Aorta (tissue), 5 donors: Measurements from ENCODE around the gene LTBP2. TPM values are rescaled to one million over a fixed set of nuclear protein-coding genes. Genes with fewer than 3 reads are reported as not detected.
"Not testable (repeated sequence)": the region's sequence is repeated elsewhere in the genome, so short reads cannot be mapped to it uniquely, and the experiment has no call there.

Source experiments
- ATAC-seq: fragments of 200-7000 bp; cut with Tn5 transposase; one replicate; pipeline ENCODE4 v1.9.1; 2022; ENCODE audit warnings: moderate library complexity; ENCODE audit not compliant: low FRiP score
- DNase-seq, 2 donors: peaks; one replicate each; pipeline ENCODE4 v3.0.0-alpha.2; 2020
- H3K27ac ChIP-seq, 2 donors: one replicate each; pipeline ENCODE4 v1.5.1; 2013; ENCODE audit warnings: low read length in 2 of 2, mild to moderate bottlenecking in 2 of 2, moderate library complexity in 2 of 2, control low read depth in 1 of 2, inconsistent platforms in 1 of 2, low read depth in 1 of 2
- H3K27me3 ChIP-seq, 2 donors: one replicate each; pipeline ENCODE4 v1.6.1; 2013; ENCODE audit warnings: control low read depth in 1 of 2, low read length in 1 of 2, mild to moderate bottlenecking in 1 of 2, moderate library complexity in 1 of 2; ENCODE audit not compliant: insufficient read depth in 2 of 2, control insufficient read depth in 1 of 2
- H3K36me3 ChIP-seq, 2 donors: one replicate each; pipeline ENCODE4 v1.6.1; 2013; ENCODE audit warnings: control low read depth in 1 of 2, low read length in 1 of 2, mild to moderate bottlenecking in 1 of 2; ENCODE audit not compliant: insufficient read depth in 2 of 2, control insufficient read depth in 1 of 2
- H3K4me1 ChIP-seq, 2 donors: one replicate each; pipeline ENCODE4 v1.6.1; 2013; ENCODE audit warnings: low read length in 2 of 2, control low read depth in 1 of 2, mild to moderate bottlenecking in 1 of 2, moderate library complexity in 1 of 2; ENCODE audit not compliant: insufficient read depth in 2 of 2, control insufficient read depth in 1 of 2
- H3K4me3 ChIP-seq, 2 donors: one replicate each; pipeline ENCODE4 v1.5.1; 2013; ENCODE audit warnings: low read length in 2 of 2, control low read depth in 1 of 2, mild to moderate bottlenecking in 1 of 2
- H3K9me3 ChIP-seq: one replicate; pipeline ENCODE4 v1.6.1; 2013; ENCODE audit warnings: mild to moderate bottlenecking, low read length; ENCODE audit not compliant: control insufficient read depth
- WGBS, 2 donors: extraction: QIAGEN DNeasy Blood & Tissue Kit; methylation state at CpG; one replicate each; pipeline ENCODE4 v1.1.7; 2013; 5-methylcytosine and 5-hydroxymethylcytosine counted together
- intact Hi-C, 2 donors: fragments of 100-400 bp; cut with DNase I; formaldehyde crosslinking; loops; one replicate each; pipeline versions ENCODE4 v1.14.2 to v1.15.0; 2022
- polyA plus RNA-seq, 2 donors: library from polyadenylated mRNA; stranded (reverse); fragments of 200-250 nt; gene quantifications; one replicate each; pipeline ENCODE4 v1.2.3, GENCODE V29; 2013
- total RNA-seq, 2 donors: library from RNA; stranded (reverse); fragmentation: NEBNext Ultra II Directional; extraction: Animal tissue kit (Norgen Biotek cat#: 25700); gene quantifications; one replicate each; pipeline ENCODE4 v1.2.1, GENCODE V29; 2021
- donor health status: healthy with polysubstance abuse.
- donor health status: Bipolar disorder and iron deficiency.
- donor health status: DM: no; HTN: no; CAD: no.
- donor health status: DM: no; HTN: no; CAD: no.
- donor health status: DM: yes; HTN: yes; CAD: no.

Gene LTBP2
- total and polyA plus RNA-seq, 4 donors: 40.4 to 363 (median 228) TPM

- no peak for ATAC-seq
- Histone ChIP-seq H3K27me3 (no peaks in the 10 kb centered on the region), H3K9me3 (no peaks in the 10 kb centered on the region), H3K27ac (peak overlapping the region in 1 of 2 donors; percentile 2), H3K4me1 (peaks cover 0 to 6% of the 10 kb centered on the region in 2 donors), H3K4me3 (no peak overlapping the region), H3K36me3 (peaks cover 2% of the 10 kb centered on the region in 2 donors)
- 26 to 35% methylated on average over 4 of the region's 4 CpGs for WGBS, 2 donors
- peak in 1 of 2 donors; percentile 54 for DNase-seq
- intact Hi-C loops: no loop called here
Measured at GRCh38 chr14:74545386-74545785, 66.7 kb downstream of the LTBP2 start.

DNA sequence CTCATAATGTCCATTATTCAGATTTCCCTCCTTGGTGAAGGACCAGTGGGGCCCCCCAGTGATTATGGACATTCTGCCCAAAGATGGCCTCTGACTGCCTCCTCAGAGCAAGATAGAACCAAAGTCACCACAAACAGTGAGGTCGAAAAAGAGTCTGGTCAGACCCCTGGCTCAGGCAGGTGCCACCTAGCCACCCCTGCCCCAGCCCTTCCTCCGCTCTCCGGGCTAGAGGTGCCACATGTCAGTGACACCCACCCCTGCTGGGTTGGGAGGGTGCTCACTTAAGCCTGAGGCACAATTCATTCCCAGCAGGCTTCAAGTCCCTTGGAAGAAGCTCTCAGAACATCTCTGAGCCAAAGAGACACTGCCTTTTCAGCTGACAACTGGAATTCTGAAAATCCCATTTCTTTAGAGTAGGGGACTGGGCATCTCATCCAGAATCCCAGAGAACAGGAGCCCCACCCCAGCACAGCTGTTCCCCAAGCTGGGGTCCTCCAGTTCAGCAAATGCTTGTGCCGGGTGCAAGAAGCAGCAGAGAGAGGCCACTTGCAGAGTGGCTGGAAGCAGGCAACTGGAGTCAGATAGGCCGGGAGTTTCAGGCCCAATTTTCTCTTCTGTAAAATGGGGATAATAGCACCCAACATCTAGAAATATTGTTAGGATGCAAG lies 68.1 kb downstream of the LTBP2 start:
- Histone ChIP-seq H3K27ac (no peak overlapping the region), H3K27me3 (no peaks in the 10 kb centered on the region), H3K4me1 (peaks cover 0 to 6% of the 10 kb centered on the region in 2 donors), H3K9me3 (no peaks in the 10 kb centered on the region), H3K4me3 (no peak overlapping the region), H3K36me3 (peaks cover 3 to 6% of the 10 kb centered on the region in 2 donors)
- no peak for ATAC-seq
- WGBS, 2 donors: 89 to 90% methylated on average over 5 of the region's 5 CpGs
- peak; percentile 34 to 35 for DNase-seq
- intact Hi-C loops: no loop called here

GRCh38 chr14:74542056-74542685 lies 69.9 kb downstream of the LTBP2 start:
- Histone ChIP-seq H3K9me3 (no peaks in the 10 kb centered on the region), H3K4me1 (peaks cover 0 to 6% of the 10 kb centered on the region in 2 donors), H3K27me3 (no peaks in the 10 kb centered on the region), H3K36me3 (peaks cover 3 to 6% of the 10 kb centered on the region in 2 donors), H3K27ac (peak overlapping the region in 1 of 2 donors; percentile 14), H3K4me3 (no peak overlapping the region)
- no peak for ATAC-seq
- 74 to 77% methylated on average over 10 of the region's 10 CpGs for WGBS, 2 donors
- DNase-seq: peak; percentile 32 to 51
- intact Hi-C loops: no loop called here

DNA sequence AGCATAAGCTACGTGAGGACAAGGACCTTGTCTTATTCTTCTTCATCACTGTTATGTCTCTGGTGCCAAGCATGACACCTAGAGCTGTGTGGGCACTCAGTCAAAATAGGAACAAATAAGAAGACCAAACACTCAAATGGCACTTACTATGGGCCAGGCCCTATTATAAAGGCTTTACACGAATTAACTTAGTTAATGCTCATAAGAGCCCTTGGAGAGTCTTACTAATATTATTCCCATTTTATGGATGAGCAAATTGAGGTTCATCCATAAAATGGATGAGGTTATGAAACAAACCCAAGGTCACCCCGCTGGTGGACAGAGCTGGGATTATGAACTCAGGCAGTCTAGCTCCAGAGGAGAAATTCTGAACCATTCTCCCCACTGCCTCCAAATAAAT lies 70.8 kb downstream of the LTBP2 start:
- DNase-seq (no peak), ATAC-seq (no peak)
- 81 to 84% methylated on average over 3 of the region's 3 CpGs for WGBS, 2 donors
- intact Hi-C loops: no loop called here
- H3K27ac ChIP-seq: no peak overlapping the region
- H3K4me1 ChIP-seq: no peaks in the 10 kb centered on the region
- no peak overlapping the region for H3K4me3 ChIP-seq
- peaks cover 3 to 6% of the 10 kb centered on the region in 2 donors for H3K36me3 ChIP-seq
- H3K9me3 ChIP-seq: no peaks in the 10 kb centered on the region
- no peaks in the 10 kb centered on the region for H3K27me3 ChIP-seq

DNA sequence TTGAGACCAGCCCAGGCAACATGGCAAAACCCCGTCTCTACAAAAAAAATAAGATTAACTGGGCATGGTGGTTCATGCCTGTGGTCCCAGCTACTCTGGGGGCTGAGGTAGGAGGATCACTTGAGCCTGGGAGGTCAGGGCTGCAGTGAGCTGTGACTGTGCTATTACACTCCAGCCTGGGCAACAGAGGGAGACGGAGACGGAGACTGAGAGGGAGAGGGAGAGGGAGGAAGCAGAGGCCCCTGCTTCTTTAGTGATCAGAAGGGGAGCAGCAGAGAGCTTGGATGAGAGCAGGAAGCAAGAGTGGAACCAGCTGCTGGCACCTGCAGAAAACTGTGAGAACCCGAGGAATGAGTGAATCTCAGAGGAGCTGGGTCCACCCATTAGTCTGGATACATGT lies 72.5 kb downstream of the LTBP2 start:
- DNase-seq: peak in 1 of 2 donors; percentile 49
- no peak for ATAC-seq
- no peak overlapping the region for H3K27ac ChIP-seq
- no peaks in the 10 kb centered on the region for H3K4me1 ChIP-seq
- 73 to 76% methylated on average over 4 of the region's 4 CpGs for WGBS, 2 donors
- H3K27me3 ChIP-seq: no peaks in the 10 kb centered on the region
- H3K9me3 ChIP-seq: no peaks in the 10 kb centered on the region
- H3K4me3 ChIP-seq: no peak overlapping the region
- peaks cover 3 to 6% of the 10 kb centered on the region in 2 donors for H3K36me3 ChIP-seq
- intact Hi-C loops: no loop called here

DNA sequence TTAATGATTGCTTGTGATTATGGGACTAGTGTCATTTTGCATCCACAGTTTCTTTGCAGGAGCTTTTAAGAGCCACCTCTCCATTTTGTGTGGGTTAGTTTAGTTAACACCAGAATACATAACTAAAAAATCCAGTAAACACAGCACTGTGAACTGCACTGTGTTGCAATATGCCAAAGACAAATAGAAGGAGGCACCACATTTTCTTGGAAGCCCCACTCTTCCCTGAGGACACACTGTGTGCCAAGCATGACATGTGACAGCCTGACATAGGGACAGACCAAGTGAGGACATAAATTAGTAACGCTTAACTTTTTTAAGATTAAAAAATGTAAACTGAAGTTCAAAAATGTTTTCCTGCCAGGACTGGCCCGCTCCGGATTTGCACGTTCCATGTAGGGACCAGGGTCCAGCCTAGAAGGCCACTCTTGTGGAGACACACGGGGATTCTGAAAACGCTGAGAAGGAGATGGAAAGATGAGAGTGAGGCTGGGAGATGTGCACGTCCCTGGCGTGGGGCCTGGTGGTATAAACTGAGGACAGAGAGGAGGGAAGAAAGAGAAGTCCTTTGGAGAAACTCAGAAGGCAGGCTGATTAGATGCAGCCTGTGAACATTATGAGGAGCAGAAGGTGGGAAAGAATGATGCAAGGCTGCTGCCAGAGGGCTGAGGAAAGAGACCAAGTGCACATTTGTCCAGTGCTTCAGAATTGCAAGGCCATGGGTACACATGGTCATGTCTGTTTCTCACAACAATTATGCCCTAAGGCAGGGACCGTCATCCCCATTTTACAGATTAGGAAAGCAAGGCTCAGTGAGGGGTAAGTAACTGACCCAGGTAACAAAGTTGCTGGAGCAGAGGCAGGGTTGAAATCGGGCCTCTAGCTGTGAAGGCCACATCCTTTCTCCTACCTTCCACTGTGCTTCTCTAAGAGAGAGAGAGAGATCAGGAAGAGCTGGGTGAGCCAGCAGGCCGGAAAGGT lies 73.3 kb downstream of the LTBP2 start:
- H3K27ac ChIP-seq: no peak overlapping the region
- DNase-seq: peak in 1 of 2 donors; percentile 49
- WGBS, 2 donors: 59 to 60% methylated on average over 11 of the region's 11 CpGs

GRCh38 chr14:74536336-74536735 lies 75.7 kb downstream of the LTBP2 start:
- DNase-seq, H3K27ac ChIP-seq, H3K36me3 ChIP-seq, H3K27me3 ChIP-seq, H3K4me3 ChIP-seq, H3K9me3 ChIP-seq, ATAC-seq, intact Hi-C loops, H3K4me1 ChIP-seq: not testable (repeated sequence)
- 87 to 93% methylated on average over 3 of the region's 3 CpGs for WGBS, 2 donors

More for the DNA sequence above, 73.3 kb downstream of the LTBP2 start:
- no peaks in the 10 kb centered on the region for H3K27me3 ChIP-seq
- ATAC-seq: no peak
- intact Hi-C loops: no loop called here
- H3K9me3 ChIP-seq: no peaks in the 10 kb centered on the region
- H3K36me3 ChIP-seq: peaks cover 3 to 6% of the 10 kb centered on the region in 2 donors
- no peak overlapping the region for H3K4me3 ChIP-seq
- no peaks in the 10 kb centered on the region for H3K4me1 ChIP-seq

GRCh38 chr14:74535756-74536325 lies 76.2 kb downstream of the LTBP2 start:
- ATAC-seq: no peak
- 59 to 70% methylated on average over 10 of the region's 10 CpGs for WGBS, 2 donors
- Histone ChIP-seq H3K4me1 (no peaks in the 10 kb centered on the region), H3K36me3 (peaks cover 4 to 7% of the 10 kb centered on the region in 2 donors), H3K9me3 (no peaks in the 10 kb centered on the region), H3K27me3 (no peaks in the 10 kb centered on the region), H3K27ac (no peak overlapping the region), H3K4me3 (no peak overlapping the region)
- intact Hi-C loops: no loop called here
- DNase-seq: no peak
